ENCODE results near the gene RABAC1.
"Not testable (repeated sequence)": the region's sequence is repeated elsewhere in the genome, so short reads cannot be mapped to it uniquely, and the experiment has no call there.

DNA sequence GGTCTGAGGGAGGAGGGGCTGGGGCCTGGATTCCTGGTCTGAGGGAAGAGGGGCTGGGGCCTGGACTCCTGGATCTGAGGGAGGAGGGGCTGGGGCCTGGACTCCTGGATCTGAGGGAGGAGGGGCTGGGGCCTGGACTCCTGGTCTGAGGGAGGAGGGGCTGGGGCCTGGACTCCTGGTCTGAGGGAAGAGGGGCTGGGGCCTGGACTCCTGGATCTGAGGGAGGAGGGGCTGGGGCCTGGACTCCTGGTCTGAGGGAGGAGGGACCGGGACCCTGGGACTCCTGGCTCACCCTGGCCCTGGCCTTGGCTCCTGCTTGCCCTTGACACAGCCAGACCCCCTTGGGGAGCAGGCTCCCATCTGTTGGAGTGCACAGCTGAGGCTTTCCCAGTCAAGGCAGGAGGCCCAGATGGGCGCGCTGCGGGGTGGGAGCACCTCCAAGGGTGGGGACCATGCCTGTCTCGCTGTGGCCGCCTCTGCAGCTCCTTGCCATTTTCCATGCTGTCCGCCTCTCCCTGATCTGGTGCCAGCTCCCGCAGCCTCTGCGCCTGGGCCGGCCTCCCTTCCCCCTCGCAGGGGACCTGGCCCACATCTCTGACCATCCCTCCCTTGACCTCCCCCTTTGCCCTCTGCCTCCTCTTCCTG is 32.9 kb upstream of the RABAC1 start:
- TF ChIP-seq, protein P1, sequence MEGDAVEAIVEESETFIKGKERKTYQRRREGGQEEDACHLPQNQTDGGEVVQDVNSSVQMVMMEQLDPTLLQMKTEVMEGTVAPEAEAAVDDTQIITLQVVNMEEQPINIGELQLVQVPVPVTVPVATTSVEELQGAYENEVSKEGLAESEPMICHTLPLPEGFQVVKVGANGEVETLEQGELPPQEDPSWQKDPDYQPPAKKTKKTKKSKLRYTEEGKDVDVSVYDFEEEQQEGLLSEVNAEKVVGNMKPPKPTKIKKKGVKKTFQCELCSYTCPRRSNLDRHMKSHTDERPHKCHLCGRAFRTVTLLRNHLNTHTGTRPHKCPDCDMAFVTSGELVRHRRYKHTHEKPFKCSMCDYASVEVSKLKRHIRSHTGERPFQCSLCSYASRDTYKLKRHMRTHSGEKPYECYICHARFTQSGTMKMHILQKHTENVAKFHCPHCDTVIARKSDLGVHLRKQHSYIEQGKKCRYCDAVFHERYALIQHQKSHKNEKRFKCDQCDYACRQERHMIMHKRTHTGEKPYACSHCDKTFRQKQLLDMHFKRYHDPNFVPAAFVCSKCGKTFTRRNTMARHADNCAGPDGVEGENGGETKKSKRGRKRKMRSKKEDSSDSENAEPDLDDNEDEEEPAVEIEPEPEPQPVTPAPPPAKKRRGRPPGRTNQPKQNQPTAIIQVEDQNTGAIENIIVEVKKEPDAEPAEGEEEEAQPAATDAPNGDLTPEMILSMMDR (conservative IDR thresholded peaks at IDR 0.05; ENCODE audit: low read depth, low read length), result not testable (repeated sequence)
- not testable (repeated sequence) for TF ChIP-seq RCOR1 (IDR thresholded peaks at IDR 0.05; ENCODE audit: insufficient replicate concordance, low read length); POLR2A (IDR thresholded peaks at IDR 0.05; ENCODE audit: low read depth, low read length); FOS (IDR thresholded peaks at IDR 0.05; ENCODE audit: low read depth, low read length)
- TF ChIP-seq, protein P2, sequence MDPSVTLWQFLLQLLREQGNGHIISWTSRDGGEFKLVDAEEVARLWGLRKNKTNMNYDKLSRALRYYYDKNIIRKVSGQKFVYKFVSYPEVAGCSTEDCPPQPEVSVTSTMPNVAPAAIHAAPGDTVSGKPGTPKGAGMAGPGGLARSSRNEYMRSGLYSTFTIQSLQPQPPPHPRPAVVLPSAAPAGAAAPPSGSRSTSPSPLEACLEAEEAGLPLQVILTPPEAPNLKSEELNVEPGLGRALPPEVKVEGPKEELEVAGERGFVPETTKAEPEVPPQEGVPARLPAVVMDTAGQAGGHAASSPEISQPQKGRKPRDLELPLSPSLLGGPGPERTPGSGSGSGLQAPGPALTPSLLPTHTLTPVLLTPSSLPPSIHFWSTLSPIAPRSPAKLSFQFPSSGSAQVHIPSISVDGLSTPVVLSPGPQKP (IDR thresholded peaks at IDR 0.05; ENCODE audit: borderline replicate concordance, low read depth, low read length), result not testable (repeated sequence)

Measured in IMR-90 (cell line).